ENCODE results near the gene ZNF71.

DNA sequence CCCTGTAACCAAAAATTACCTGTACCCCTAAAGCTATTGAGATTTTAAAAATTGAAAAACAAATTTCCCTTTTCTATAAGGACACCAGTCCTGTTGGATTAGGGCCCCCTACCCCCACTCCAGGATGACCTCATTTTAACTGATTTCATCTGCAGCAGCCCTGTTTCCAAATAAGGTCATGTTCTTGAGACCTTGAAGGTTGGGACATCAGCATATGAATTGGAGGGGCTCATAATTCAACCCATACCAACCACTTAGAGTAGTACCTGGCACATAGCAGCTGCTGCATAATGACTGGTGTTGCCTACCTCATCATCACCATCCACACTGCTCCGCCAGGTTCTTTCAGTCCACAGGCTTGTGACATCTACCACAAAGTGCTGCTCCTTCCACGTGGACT, 17.6 kb downstream of the ZNF71 start:
- TF ChIP-seq, protein P1, sequence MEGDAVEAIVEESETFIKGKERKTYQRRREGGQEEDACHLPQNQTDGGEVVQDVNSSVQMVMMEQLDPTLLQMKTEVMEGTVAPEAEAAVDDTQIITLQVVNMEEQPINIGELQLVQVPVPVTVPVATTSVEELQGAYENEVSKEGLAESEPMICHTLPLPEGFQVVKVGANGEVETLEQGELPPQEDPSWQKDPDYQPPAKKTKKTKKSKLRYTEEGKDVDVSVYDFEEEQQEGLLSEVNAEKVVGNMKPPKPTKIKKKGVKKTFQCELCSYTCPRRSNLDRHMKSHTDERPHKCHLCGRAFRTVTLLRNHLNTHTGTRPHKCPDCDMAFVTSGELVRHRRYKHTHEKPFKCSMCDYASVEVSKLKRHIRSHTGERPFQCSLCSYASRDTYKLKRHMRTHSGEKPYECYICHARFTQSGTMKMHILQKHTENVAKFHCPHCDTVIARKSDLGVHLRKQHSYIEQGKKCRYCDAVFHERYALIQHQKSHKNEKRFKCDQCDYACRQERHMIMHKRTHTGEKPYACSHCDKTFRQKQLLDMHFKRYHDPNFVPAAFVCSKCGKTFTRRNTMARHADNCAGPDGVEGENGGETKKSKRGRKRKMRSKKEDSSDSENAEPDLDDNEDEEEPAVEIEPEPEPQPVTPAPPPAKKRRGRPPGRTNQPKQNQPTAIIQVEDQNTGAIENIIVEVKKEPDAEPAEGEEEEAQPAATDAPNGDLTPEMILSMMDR (IDR thresholded peaks at IDR 0.05; ENCODE audit: low read length): no peak
- TF ChIP-seq EZH2 (optimal IDR thresholded peaks at IDR 0.05; ENCODE audit: low read depth, low read length): no peak
- TF ChIP-seq EZH2phosphoT487 (IDR thresholded peaks at IDR 0.05; ENCODE audit: low read length): no peak
